H9 (cell line): ENCODE measurements around the gene ERICH6. TPM values are rescaled to one million over a fixed set of nuclear protein-coding genes. Genes with fewer than 3 reads are reported as not detected.
A peak's percentile ranks its signal among the peaks of the same experiment; 100 is the strongest.

Source experiments
- DNase-seq: peaks from one replicate; pipeline ENCODE4 v3.0.0-alpha.2; 2017
- H2AFZ ChIP-seq: one replicate; pipeline ENCODE4 v1.6.1; 2013; ENCODE audit warnings: mild to moderate bottlenecking, low read length, control low read depth, moderate library complexity
- H2AK5ac ChIP-seq: 2 replicates; pipeline ENCODE4 v1.6.1; 2013; ENCODE audit warnings: low read length, control low read depth, mixed read lengths; ENCODE audit not compliant: insufficient read length
- H2BK120ac ChIP-seq: one replicate; pipeline ENCODE4 v1.6.1; 2013; ENCODE audit warnings: low read depth, mild to moderate bottlenecking, low read length, control low read depth, inconsistent platforms; ENCODE audit not compliant: poor library complexity, severe bottlenecking
- H2BK12ac ChIP-seq: 2 replicates; pipeline ENCODE4 v1.6.1; 2013; ENCODE audit warnings: low read length, control low read depth, mixed read lengths, low read depth; ENCODE audit not compliant: insufficient read length
- H2BK15ac ChIP-seq: 2 replicates; pipeline ENCODE4 v1.6.1; 2013; ENCODE audit warnings: low read depth, low read length, control low read depth
- H2BK20ac ChIP-seq: one replicate; pipeline ENCODE4 v1.6.1; 2013; ENCODE audit warnings: low read depth, mild to moderate bottlenecking, low read length, control low read depth, inconsistent platforms; ENCODE audit not compliant: poor library complexity, severe bottlenecking
- H2BK5ac ChIP-seq: 2 replicates; pipeline ENCODE4 v1.6.1; 2013; ENCODE audit warnings: low read length, control low read depth, mixed read lengths; ENCODE audit not compliant: insufficient read length
- H3K14ac ChIP-seq: 2 replicates; pipeline ENCODE4 v1.6.1; 2013; ENCODE audit warnings: low read length, control low read depth; ENCODE audit not compliant: insufficient read depth
- H3K18ac ChIP-seq: 2 replicates; pipeline ENCODE4 v1.6.1; 2013; ENCODE audit warnings: low read depth, mild to moderate bottlenecking, mixed read lengths, low read length, control low read depth; ENCODE audit not compliant: insufficient read length
- H3K23ac ChIP-seq: 2 replicates; pipeline ENCODE4 v1.6.1; 2013; ENCODE audit warnings: low read length, control low read depth, mixed read lengths, low read depth; ENCODE audit not compliant: insufficient read length
- H3K23me2 ChIP-seq: 2 replicates; pipeline ENCODE4 v1.6.1; 2013; ENCODE audit warnings: low read depth, mild to moderate bottlenecking, mixed read lengths, low read length, control low read depth; ENCODE audit not compliant: insufficient read length, poor library complexity, severe bottlenecking
- H3K27ac ChIP-seq: 2 replicates; pipeline ENCODE4 v1.5.1; 2013; ENCODE audit warnings: low read length, control low read depth, mixed read lengths, low read depth; ENCODE audit not compliant: insufficient read length
- H3K27me3 ChIP-seq: 2 replicates; pipeline ENCODE4 v1.6.1; 2013; ENCODE audit warnings: low read length, control low read depth, inconsistent platforms; ENCODE audit not compliant: insufficient read depth
- H3K4ac ChIP-seq: 2 replicates; pipeline ENCODE4 v1.6.1; 2013; ENCODE audit warnings: low read depth, mild to moderate bottlenecking, control low read depth, inconsistent platforms, low read length, moderate library complexity
- H3K4me1 ChIP-seq: 2 replicates; pipeline ENCODE4 v1.6.1; 2013; ENCODE audit warnings: low read length, control low read depth, inconsistent platforms; ENCODE audit not compliant: insufficient read depth
- H3K4me2 ChIP-seq: 2 replicates; pipeline ENCODE4 v1.6.1; 2013; ENCODE audit warnings: low read length, control low read depth, mixed read lengths; ENCODE audit not compliant: insufficient read length, insufficient read depth
- H3K56ac ChIP-seq: 2 replicates; pipeline ENCODE4 v1.6.1; 2013; ENCODE audit warnings: low read depth, mild to moderate bottlenecking, mixed read lengths, low read length, control low read depth; ENCODE audit not compliant: insufficient read length
- H3K79me1 ChIP-seq: 2 replicates; pipeline ENCODE4 v1.6.1; 2013; ENCODE audit warnings: low read depth, mild to moderate bottlenecking, moderate library complexity, low read length, control low read depth, inconsistent platforms; ENCODE audit not compliant: insufficient read depth, poor library complexity, severe bottlenecking
- H3K79me2 ChIP-seq: 2 replicates; pipeline ENCODE4 v1.6.1; 2013; ENCODE audit warnings: low read length, control low read depth, inconsistent platforms; ENCODE audit not compliant: insufficient read depth
- H3K9ac ChIP-seq: 2 replicates; pipeline ENCODE4 v1.6.1; 2013; ENCODE audit warnings: low read length, control low read depth, mixed read lengths; ENCODE audit not compliant: insufficient read length; ENCODE audit errors: extremely low read depth
- H3K9me3 ChIP-seq: one replicate; pipeline ENCODE4 v1.6.1; 2013; ENCODE audit warnings: low read depth, low read length, inconsistent platforms; ENCODE audit not compliant: control insufficient read depth
- H3T11ph ChIP-seq: one replicate; pipeline ENCODE4 v1.6.1; 2013; ENCODE audit warnings: mild to moderate bottlenecking, low read length, control low read depth, inconsistent platforms
- H4K20me1 ChIP-seq: one replicate; pipeline ENCODE4 v1.6.1; 2013; ENCODE audit not compliant: control insufficient read depth, insufficient read length, insufficient read depth
- H4K5ac ChIP-seq: 2 replicates; pipeline ENCODE4 v1.6.1; 2013; ENCODE audit warnings: low read depth, mild to moderate bottlenecking, mixed read lengths, low read length, control low read depth; ENCODE audit not compliant: insufficient read length
- H4K8ac ChIP-seq: replicated peaks from 2 replicates; pipeline ENCODE4 v1.6.1; 2013; ENCODE audit warnings: low read length, control low read depth, mixed read lengths, low read depth; ENCODE audit not compliant: insufficient read length
- H4K91ac ChIP-seq: 2 replicates; pipeline ENCODE4 v1.6.1; 2013; ENCODE audit warnings: low read depth, mild to moderate bottlenecking, moderate library complexity, mixed read lengths, low read length, control low read depth; ENCODE audit not compliant: insufficient read length
- H3K27ac Mint-ChIP-seq, 3 experiments: 2 replicates in 2 of 3; 3 replicates in 1 of 3; pipeline ENCODE4 v1.8.0; 2020 to 2021; ENCODE audit warnings: mixed read lengths in 3 of 3, mild to moderate bottlenecking in 1 of 3, moderate library complexity in 1 of 3
- H3K27me3 Mint-ChIP-seq: 2 replicates; pipeline ENCODE4 v1.8.0; 2021; ENCODE audit warnings: low read depth, mild to moderate bottlenecking, moderate library complexity, mixed read lengths
- H3K36me3 Mint-ChIP-seq, 3 experiments: 2 replicates in 2 of 3; 3 replicates in 1 of 3; pipeline ENCODE4 v1.8.0; 2020 to 2021; ENCODE audit warnings: low read depth in 3 of 3, mixed read lengths in 3 of 3; ENCODE audit not compliant: insufficient read depth in 1 of 3
- H3K4me1 Mint-ChIP-seq, 2 experiments: 2 replicates each; pipeline ENCODE4 v1.8.0; 2020; ENCODE audit warnings: mixed read lengths in 2 of 2
- H3K4me3 Mint-ChIP-seq, 2 experiments: 2 replicates in 1 of 2; 3 replicates in 1 of 2; pipeline ENCODE4 v1.8.0; 2020 to 2021; ENCODE audit warnings: mild to moderate bottlenecking in 2 of 2, mixed read lengths in 2 of 2, moderate library complexity in 1 of 2
- H3K9me3 Mint-ChIP-seq, 2 experiments: 2 replicates in 1 of 2; 3 replicates in 1 of 2; pipeline ENCODE4 v1.8.0; 2020; ENCODE audit warnings: mild to moderate bottlenecking in 2 of 2, mixed read lengths in 2 of 2, moderate library complexity in 1 of 2
- WGBS: extraction: QIAGEN DNeasy Blood & Tissue Kit; methylation state at CpG from one replicate; pipeline ENCODE4 v1.1.7; 2013; ENCODE audit warnings: missing lambda C conversion rate, low lambda C conversion rate, mixed read lengths; ENCODE audit not compliant: insufficient read length; ENCODE audit errors: extremely low coverage; 5-methylcytosine and 5-hydroxymethylcytosine counted together
- total RNA-seq: library from RNA; stranded (reverse); gene quantifications from 2 replicates; pipeline ENCODE4 v1.2.1, GENCODE V29; 2021
- TF ChIP-seq, protein P1 (sequence below): fragments of 200-600 bp; sonication (generic); conservative IDR thresholded peaks from 3 replicates; pipeline ENCODE4 v1.8.0; 2021; ENCODE audit warnings: antibody characterized with exemption, mild to moderate bottlenecking

ERICH6 gene
- total RNA-seq, 1 experiment from 2014 or later: not detected

DNA sequence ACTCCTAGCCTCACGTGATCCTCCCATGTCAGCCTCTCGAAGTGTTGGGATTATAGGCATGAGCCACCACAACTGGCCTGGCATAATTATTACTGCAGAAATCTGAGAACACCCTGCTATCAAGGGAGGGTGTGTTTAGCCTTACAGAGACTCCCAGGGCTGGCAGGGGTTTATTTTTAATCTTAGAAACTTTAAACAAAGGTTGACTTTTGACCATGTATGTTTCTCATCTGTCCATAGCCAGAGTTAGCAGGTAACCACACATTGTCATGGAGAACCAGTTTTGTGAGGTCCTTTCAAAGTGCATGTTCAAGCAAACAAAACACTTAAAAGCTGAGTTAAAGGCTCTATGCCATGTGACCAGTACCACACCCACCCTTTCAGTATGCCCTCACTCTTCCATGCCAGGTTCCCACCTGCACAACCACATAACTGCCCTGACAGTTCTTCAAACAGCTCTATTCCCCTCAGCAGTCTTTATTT, 48.1 kb upstream of the ERICH6 start:
- Histone ChIP-seq H2BK15ac (no peak overlapping the region), H4K8ac (no peak overlapping the region), H3K79me1 (no peaks in the 10 kb centered on the region), H3K27ac (no peak overlapping the region), H2BK20ac (no peak overlapping the region), H4K20me1 (no peaks in the 10 kb centered on the region), H3T11ph (no peak overlapping the region), H3K27me3 (no peaks in the 10 kb centered on the region), H3K9me3 (no peaks in the 10 kb centered on the region), H2BK120ac (no peak overlapping the region), H3K14ac (no peak overlapping the region), H3K56ac (no peak overlapping the region), H3K4me2 (no peak overlapping the region), H2BK5ac (no peak overlapping the region), H2AFZ (no peak overlapping the region), H4K5ac (no peak overlapping the region), H2AK5ac (no peak overlapping the region), H2BK12ac (no peak overlapping the region), H3K23me2 (no peaks in the 10 kb centered on the region), H3K9ac (no peak overlapping the region), H3K23ac (no peak overlapping the region), H4K91ac (no peak overlapping the region), H3K4ac (no peak overlapping the region), H3K79me2 (no peaks in the 10 kb centered on the region), H3K18ac (no peak overlapping the region), H3K4me1 (no peaks in the 10 kb centered on the region; the same call in 1 of the 2 replicates)
- no peaks in the 10 kb centered on the region for H3K27me3 Mint-ChIP-seq
- TF ChIP-seq, protein P1, sequence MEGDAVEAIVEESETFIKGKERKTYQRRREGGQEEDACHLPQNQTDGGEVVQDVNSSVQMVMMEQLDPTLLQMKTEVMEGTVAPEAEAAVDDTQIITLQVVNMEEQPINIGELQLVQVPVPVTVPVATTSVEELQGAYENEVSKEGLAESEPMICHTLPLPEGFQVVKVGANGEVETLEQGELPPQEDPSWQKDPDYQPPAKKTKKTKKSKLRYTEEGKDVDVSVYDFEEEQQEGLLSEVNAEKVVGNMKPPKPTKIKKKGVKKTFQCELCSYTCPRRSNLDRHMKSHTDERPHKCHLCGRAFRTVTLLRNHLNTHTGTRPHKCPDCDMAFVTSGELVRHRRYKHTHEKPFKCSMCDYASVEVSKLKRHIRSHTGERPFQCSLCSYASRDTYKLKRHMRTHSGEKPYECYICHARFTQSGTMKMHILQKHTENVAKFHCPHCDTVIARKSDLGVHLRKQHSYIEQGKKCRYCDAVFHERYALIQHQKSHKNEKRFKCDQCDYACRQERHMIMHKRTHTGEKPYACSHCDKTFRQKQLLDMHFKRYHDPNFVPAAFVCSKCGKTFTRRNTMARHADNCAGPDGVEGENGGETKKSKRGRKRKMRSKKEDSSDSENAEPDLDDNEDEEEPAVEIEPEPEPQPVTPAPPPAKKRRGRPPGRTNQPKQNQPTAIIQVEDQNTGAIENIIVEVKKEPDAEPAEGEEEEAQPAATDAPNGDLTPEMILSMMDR: no peak
- DNase-seq: no peak
- no peaks in the 10 kb centered on the region for H3K9me3 Mint-ChIP-seq
- no peak overlapping the region for H3K4me3 Mint-ChIP-seq
- 0 out of 7 replicates have a peak overlapping the region, but pooled peaks of 2 of the 3 experiments have one; percentile 14 to 48 for H3K27ac Mint-ChIP-seq
- peaks cover 13 to 16% of the 10 kb centered on the region in 2 experiments for H3K4me1 Mint-ChIP-seq
- no CpG with 5 or more reads among the region's 2 CpGs for WGBS
- H3K36me3 Mint-ChIP-seq: peaks cover 0 to 2% (median 0%) of the 10 kb centered on the region in 3 experiments; a peak in 2 of 7 replicates
